Suprapubic skin (tissue), 4 donors: ENCODE data around the gene KCP.

Experiments
- CTCF ChIP-seq, 2 donors: fragments of 200-600 bp in 1 of 2; fragments of 450-650 bp in 1 of 2; sonication (generic) in 1 of 2; IDR thresholded peaks; one replicate each; pipeline ENCODE4 v1.5.1; 2016 to 2019; ENCODE audit warnings: antibody characterized with exemption in 2 of 2, mild to moderate bottlenecking in 1 of 2, moderate library complexity in 1 of 2
- EP300 ChIP-seq: sonication (generic); formaldehyde crosslinking; IDR thresholded peaks from one replicate; pipeline ENCODE4 v1.6.1; 2017; ENCODE audit warnings: antibody characterized with exemption
- POLR2A ChIP-seq, 2 donors: fragments of 450-650 bp; IDR thresholded peaks; one replicate each; pipeline ENCODE4 v1.6.1; 2017; ENCODE audit warnings: antibody characterized with exemption in 2 of 2, mild to moderate bottlenecking in 2 of 2, moderate library complexity in 2 of 2
- POLR2AphosphoS5 ChIP-seq, 3 donors: sonication (generic); formaldehyde crosslinking; IDR thresholded peaks; one replicate each; pipeline ENCODE4 v1.6.1; 2017; ENCODE audit warnings: antibody characterized with exemption in 3 of 3

DNA sequence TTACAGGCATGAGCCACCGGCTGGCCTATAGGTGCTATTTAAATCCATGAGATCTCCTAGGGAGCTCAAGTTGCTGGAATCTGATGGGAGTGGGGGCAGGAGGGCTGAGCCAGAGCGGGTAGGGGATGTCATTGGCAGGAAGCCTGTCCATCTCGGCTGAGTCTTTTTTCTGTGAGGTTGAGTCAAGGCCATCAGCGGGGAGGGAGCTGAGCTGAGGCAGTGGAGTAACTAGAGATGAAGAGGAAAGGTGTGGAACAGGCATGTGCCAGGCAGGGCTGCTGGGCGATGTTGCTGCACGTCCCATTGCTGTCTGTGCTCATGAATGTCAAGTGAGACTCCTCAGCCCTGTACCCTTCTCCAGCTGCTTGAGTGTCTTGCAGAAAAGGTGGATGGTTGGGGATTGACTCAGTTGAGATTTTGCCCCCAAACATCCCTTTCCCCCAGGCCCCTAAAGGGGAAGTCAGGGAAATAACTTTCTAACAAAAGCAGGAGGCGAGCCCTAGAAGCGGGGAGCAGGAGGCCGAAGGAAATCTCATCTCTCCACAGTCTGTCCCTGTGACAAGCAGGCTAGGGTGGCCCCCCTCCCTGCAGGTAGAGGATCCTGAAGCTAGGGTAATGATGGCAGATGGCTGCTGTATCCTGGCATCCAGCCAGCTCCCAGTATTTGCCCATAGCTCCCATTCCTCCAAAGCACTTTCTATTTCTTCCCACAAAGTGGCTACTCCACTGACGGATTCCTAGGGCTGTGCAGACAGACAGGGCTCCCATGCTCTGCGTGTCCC, 42.5 kb downstream of the KCP start:
- no peak for TF ChIP-seq POLR2A (IDR thresholded peaks at IDR 0.05)
- TF ChIP-seq POLR2AphosphoS5 (IDR thresholded peaks at IDR 0.05): no peak
- TF ChIP-seq EP300: no peak
- TF ChIP-seq CTCF (IDR thresholded peaks at IDR 0.05): no peak
